KMS-11 (cell line): ENCODE measurements around the gene SCYGR3.

Source experiments
- H2AFZ ChIP-seq: fragments of 200-600 bp; sonication (generic); 2 replicates; pipeline ENCODE4 v1.6.1; 2016; ENCODE audit warnings: antibody characterized with exemption, mixed run types, low read depth
- H3K27ac ChIP-seq: fragments of 200-600 bp; sonication (generic); 2 replicates; pipeline ENCODE4 v1.6.1; 2016; ENCODE audit warnings: mild to moderate bottlenecking, mixed run types
- H3K27me3 ChIP-seq: fragments of 200-600 bp; sonication (generic); 2 replicates; pipeline ENCODE4 v1.6.1; 2017; ENCODE audit warnings: mild to moderate bottlenecking, low read depth, mixed run types, moderate library complexity; ENCODE audit not compliant: insufficient read depth
- H3K36me3 ChIP-seq: fragments of 200-600 bp; sonication (generic); 2 replicates; pipeline ENCODE4 v1.6.1; 2017; ENCODE audit warnings: mild to moderate bottlenecking, mixed run types; ENCODE audit not compliant: insufficient read depth
- H3K4me1 ChIP-seq: fragments of 200-600 bp; sonication (generic); 2 replicates; pipeline ENCODE4 v1.6.1; 2016; ENCODE audit warnings: mild to moderate bottlenecking, low read depth, mixed run types; ENCODE audit not compliant: poor library complexity, severe bottlenecking
- H3K4me2 ChIP-seq: fragments of 200-600 bp; sonication (generic); 2 replicates; pipeline ENCODE4 v1.7.0; 2016; ENCODE audit warnings: mild to moderate bottlenecking, mixed run types
- H3K4me3 ChIP-seq: fragments of 200-600 bp; sonication (generic); IDR thresholded peaks from 2 replicates; pipeline ENCODE4 v1.6.1; 2017; ENCODE audit warnings: low read depth, low read length, mixed read lengths; ENCODE audit not compliant: insufficient read depth
- H3K79me2 ChIP-seq: fragments of 200-600 bp; sonication (generic); 2 replicates; pipeline ENCODE4 v1.6.1; 2016; ENCODE audit warnings: low read depth, mixed run types; ENCODE audit not compliant: insufficient read depth
- H3K9ac ChIP-seq: fragments of 200-600 bp; sonication (generic); 2 replicates; pipeline ENCODE4 v1.6.1; 2016; ENCODE audit warnings: mild to moderate bottlenecking, mixed run types
- H4K20me1 ChIP-seq: fragments of 200-600 bp; sonication (generic); 2 replicates; pipeline ENCODE4 v1.6.1; 2016; ENCODE audit warnings: mild to moderate bottlenecking, mixed run types; ENCODE audit not compliant: insufficient read depth
- CTCF ChIP-seq: fragments of 200-600 bp; sonication (generic); conservative IDR thresholded peaks from 2 replicates; pipeline ENCODE4 v1.6.1; 2017; ENCODE audit warnings: low read depth, mild to moderate bottlenecking, antibody characterized with exemption, low read length, moderate library complexity, mixed read lengths

The SCYGR3 gene

GRCh38 chr2:227566012-227566411 is 48.6 kb downstream of the SCYGR3 start:
- H3K9ac ChIP-seq = no peak overlapping the region
- H2AFZ ChIP-seq = no peak overlapping the region
- no peaks in the 10 kb centered on the region for H4K20me1 ChIP-seq
- no peak overlapping the region for H3K4me2 ChIP-seq
- no peak overlapping the region for H3K4me3 ChIP-seq
- no peak for TF ChIP-seq CTCF
- H3K27ac ChIP-seq = no peak overlapping the region
- no peaks in the 10 kb centered on the region for H3K36me3 ChIP-seq
- H3K4me1 ChIP-seq = no peaks in the 10 kb centered on the region
- no peaks in the 10 kb centered on the region for H3K79me2 ChIP-seq
- H3K27me3 ChIP-seq = no peaks in the 10 kb centered on the region

- H3K27me3 ChIP-seq = no peaks in the 10 kb centered on the region
- H3K4me3 ChIP-seq = no peak overlapping the region
- H3K36me3 ChIP-seq = no peaks in the 10 kb centered on the region
- no peak overlapping the region for H3K9ac ChIP-seq
- H3K27ac ChIP-seq = no peak overlapping the region
- no peak for TF ChIP-seq CTCF
- no peaks in the 10 kb centered on the region for H4K20me1 ChIP-seq
- no peak overlapping the region for H2AFZ ChIP-seq
- H3K4me2 ChIP-seq = no peak overlapping the region
- no peaks in the 10 kb centered on the region for H3K4me1 ChIP-seq
- no peaks in the 10 kb centered on the region for H3K79me2 ChIP-seq
These were observed 49.6 kb downstream of the SCYGR3 start for GRCh38 chr2:227565080-227565479.
